ENCODE results near the gene IFNLR1.

DNA sequence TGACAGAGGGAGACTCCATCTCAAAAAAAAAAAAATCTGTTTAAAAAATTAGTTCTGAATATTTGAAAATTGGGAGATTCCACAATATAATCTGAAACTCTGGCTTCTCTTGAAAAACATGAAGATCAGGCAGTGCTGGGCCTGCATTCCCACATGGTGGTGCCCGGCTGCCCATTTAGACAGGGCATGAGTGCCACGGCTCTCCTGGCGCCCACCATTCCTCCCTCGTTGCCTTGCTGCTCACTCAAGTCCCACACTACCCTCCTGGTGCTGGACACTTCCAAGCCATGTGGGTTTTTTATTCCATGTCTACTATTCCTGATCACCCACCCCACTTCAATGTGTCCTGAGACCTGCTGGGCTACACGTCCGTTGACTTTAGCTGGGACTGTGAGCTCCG, 64.3 kb downstream of the IFNLR1 start:
- TF ChIP-seq, protein P1, sequence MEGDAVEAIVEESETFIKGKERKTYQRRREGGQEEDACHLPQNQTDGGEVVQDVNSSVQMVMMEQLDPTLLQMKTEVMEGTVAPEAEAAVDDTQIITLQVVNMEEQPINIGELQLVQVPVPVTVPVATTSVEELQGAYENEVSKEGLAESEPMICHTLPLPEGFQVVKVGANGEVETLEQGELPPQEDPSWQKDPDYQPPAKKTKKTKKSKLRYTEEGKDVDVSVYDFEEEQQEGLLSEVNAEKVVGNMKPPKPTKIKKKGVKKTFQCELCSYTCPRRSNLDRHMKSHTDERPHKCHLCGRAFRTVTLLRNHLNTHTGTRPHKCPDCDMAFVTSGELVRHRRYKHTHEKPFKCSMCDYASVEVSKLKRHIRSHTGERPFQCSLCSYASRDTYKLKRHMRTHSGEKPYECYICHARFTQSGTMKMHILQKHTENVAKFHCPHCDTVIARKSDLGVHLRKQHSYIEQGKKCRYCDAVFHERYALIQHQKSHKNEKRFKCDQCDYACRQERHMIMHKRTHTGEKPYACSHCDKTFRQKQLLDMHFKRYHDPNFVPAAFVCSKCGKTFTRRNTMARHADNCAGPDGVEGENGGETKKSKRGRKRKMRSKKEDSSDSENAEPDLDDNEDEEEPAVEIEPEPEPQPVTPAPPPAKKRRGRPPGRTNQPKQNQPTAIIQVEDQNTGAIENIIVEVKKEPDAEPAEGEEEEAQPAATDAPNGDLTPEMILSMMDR (IDR thresholded peaks at IDR 0.05) = no peak
- TF ChIP-seq POLR2A (IDR thresholded peaks at IDR 0.05) = no peak
